ENCODE data around the gene CDK2AP2.

Gene CDK2AP2

DNA sequence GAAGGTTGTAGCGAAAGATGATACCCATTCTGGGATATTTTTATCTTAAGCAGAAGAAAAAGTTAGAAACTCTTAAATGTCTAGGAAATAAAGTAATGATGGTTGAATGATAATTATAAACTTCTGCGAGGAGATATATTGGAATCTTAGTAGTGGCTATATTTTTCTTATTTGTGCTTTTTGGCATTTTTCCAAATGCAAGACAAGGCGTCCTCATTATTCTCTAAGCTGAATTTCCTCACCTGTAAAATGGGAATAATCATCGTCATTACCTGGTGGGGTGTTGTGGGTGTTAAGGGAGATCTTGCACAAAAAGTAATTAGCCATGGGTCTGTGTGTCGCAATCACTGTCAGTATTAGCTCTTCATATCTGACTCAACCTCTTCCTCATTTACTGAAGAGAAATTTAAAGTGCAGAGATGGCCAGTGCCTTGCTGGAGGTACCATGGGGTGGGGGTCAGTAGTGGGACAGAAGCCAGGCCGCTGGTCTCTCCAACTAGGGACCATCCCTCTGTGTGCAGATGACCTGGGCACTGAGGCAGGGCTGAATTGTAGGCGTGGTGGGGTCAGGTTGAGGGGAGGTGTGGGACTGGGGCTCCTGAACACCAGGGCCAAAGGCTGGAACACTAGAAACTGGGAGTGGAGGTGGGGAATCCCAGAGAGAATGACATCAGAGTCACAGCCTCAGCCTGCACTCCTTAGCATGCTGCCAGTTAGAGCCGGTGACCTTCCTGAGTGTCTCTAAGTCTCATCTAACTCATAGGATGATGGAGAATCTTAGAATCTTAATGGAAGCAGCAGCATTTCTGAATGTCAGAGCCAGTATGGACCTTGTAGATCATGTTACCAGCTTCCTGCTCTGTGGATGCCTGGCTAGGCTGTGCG lies 6.9 kb downstream of the CDK2AP2 start:
- H3K79me2 ChIP-seq (ENCODE audit: control insufficient read depth, low read length), result peaks cover 32% of the 10 kb centered on the region
- TF ChIP-seq, protein P1, sequence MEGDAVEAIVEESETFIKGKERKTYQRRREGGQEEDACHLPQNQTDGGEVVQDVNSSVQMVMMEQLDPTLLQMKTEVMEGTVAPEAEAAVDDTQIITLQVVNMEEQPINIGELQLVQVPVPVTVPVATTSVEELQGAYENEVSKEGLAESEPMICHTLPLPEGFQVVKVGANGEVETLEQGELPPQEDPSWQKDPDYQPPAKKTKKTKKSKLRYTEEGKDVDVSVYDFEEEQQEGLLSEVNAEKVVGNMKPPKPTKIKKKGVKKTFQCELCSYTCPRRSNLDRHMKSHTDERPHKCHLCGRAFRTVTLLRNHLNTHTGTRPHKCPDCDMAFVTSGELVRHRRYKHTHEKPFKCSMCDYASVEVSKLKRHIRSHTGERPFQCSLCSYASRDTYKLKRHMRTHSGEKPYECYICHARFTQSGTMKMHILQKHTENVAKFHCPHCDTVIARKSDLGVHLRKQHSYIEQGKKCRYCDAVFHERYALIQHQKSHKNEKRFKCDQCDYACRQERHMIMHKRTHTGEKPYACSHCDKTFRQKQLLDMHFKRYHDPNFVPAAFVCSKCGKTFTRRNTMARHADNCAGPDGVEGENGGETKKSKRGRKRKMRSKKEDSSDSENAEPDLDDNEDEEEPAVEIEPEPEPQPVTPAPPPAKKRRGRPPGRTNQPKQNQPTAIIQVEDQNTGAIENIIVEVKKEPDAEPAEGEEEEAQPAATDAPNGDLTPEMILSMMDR (IDR thresholded peaks at IDR 0.05; ENCODE audit: low read depth, low read length, poor library complexity, severe bottlenecking), result no peak
- TF ChIP-seq EZH2phosphoT487 (IDR thresholded peaks at IDR 0.05; ENCODE audit: borderline replicate concordance, low read length), result no peak
- H3K27me3 ChIP-seq (ENCODE audit: control insufficient read depth, low read length), result no peaks in the 10 kb centered on the region
- no peak overlapping the region for H3K4me3 ChIP-seq (ENCODE audit: low read length)
- H3K9me2 ChIP-seq (replicated peaks; ENCODE audit: control insufficient read depth, low read length), result no peaks in the 10 kb centered on the region
- H3K36me3 ChIP-seq (ENCODE audit: control insufficient read depth, low read length), result peaks cover 54% of the 10 kb centered on the region
- H3K27ac ChIP-seq (ENCODE audit: low read depth, low read length), result no peak overlapping the region
- peaks cover 17% of the 10 kb centered on the region for H3K4me1 ChIP-seq (ENCODE audit: control insufficient read depth, low read length)
- no peaks in the 10 kb centered on the region for H3F3A ChIP-seq (ENCODE audit: control insufficient read depth, insufficient read depth)
- H3K9me3 ChIP-seq (ENCODE audit: control insufficient read depth, insufficient read depth, low read length), result no peaks in the 10 kb centered on the region
- H3K4me2 ChIP-seq (ENCODE audit: low read length), result no peak overlapping the region
- peaks cover 6% of the 10 kb centered on the region; the same call in 1 of the 2 replicates for H4K20me1 ChIP-seq (ENCODE audit: control insufficient read depth, insufficient read depth, low read depth, low read length)

DNA sequence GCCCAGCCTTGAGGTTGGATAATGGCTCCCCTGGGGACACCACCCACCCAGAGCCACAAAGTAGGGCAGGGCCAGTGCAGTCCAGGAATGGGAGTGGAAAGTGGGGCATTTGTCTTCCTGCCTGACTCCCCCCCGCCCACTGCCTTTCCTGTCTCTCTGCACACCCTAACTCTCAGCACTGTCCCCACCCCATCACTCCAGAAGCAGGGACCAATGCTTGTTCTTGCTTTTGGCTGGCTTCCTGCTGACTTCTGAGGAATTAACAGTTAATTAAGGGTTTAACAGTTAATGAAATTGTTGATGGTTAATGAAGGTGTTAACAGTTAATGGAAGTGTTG lies 7.5 kb downstream of the CDK2AP2 start:
- no peaks in the 10 kb centered on the region for H3K27me3 ChIP-seq (ENCODE audit: control insufficient read depth, low read length)
- no peak for TF ChIP-seq EZH2phosphoT487 (IDR thresholded peaks at IDR 0.05; ENCODE audit: borderline replicate concordance, low read length)
- TF ChIP-seq, protein P1 (IDR thresholded peaks at IDR 0.05; ENCODE audit: low read depth, low read length, poor library complexity, severe bottlenecking), result no peak
- H3K9me3 ChIP-seq (ENCODE audit: control insufficient read depth, insufficient read depth, low read length), result no peaks in the 10 kb centered on the region
- H3K4me1 ChIP-seq (ENCODE audit: control insufficient read depth, low read length), result peaks cover 10% of the 10 kb centered on the region
- no peak overlapping the region for H3K4me3 ChIP-seq (ENCODE audit: low read length)
- H3K27ac ChIP-seq (ENCODE audit: low read depth, low read length), result no peak overlapping the region
- H3K79me2 ChIP-seq (ENCODE audit: control insufficient read depth, low read length), result peaks cover 26% of the 10 kb centered on the region
- peaks cover 59% of the 10 kb centered on the region for H3K36me3 ChIP-seq (ENCODE audit: control insufficient read depth, low read length)
- no peaks in the 10 kb centered on the region for H3K9me2 ChIP-seq (replicated peaks; ENCODE audit: control insufficient read depth, low read length)
- peaks cover 6% of the 10 kb centered on the region; the same call in 1 of the 2 replicates for H4K20me1 ChIP-seq (ENCODE audit: control insufficient read depth, insufficient read depth, low read depth, low read length)
- H3K4me2 ChIP-seq (ENCODE audit: low read length), result no peak overlapping the region
- no peaks in the 10 kb centered on the region for H3F3A ChIP-seq (ENCODE audit: control insufficient read depth, insufficient read depth)

DNA sequence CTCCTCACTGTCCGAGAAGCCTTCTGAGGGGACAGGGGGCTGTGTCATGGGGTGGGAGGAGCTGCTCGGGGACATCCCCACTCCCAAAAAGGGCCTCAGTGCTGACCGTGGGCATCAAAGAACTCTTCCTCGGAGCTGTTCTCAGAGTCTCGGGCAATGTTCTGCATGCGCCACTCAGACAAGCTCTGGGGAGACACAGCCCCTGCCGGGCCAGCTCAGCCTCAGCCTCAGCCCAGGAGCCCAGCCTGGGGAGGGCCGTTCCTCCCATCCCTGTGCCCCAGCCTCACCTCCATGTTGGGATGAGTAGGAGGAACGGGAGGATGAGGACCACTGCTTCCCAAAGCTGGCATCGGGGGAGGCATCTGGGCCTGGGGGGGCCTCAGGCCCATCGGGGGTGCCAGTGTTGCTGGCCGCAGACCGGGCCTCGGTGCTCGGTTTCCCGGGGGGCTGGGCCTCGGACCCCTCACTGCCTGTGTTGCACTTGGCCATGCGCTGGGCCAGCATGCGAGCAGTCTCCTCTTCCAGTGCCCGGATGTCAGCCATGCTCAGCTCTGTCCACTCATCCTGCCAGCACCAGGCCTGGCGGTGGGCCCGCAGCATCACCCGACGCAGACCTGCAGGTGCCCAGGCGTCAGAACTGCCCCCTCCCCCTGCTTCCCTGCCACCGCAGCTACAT lies 8.0 kb downstream of the CDK2AP2 start:
- H3K27me3 ChIP-seq (ENCODE audit: control insufficient read depth, low read length), result no peaks in the 10 kb centered on the region
- peaks cover 64% of the 10 kb centered on the region for H3K36me3 ChIP-seq (ENCODE audit: control insufficient read depth, low read length)
- no peaks in the 10 kb centered on the region for H3F3A ChIP-seq (ENCODE audit: control insufficient read depth, insufficient read depth)
- H3K27ac ChIP-seq (ENCODE audit: low read depth, low read length), result no peak overlapping the region
- peaks cover 23% of the 10 kb centered on the region for H3K79me2 ChIP-seq (ENCODE audit: control insufficient read depth, low read length)
- H3K9me2 ChIP-seq (replicated peaks; ENCODE audit: control insufficient read depth, low read length), result no peaks in the 10 kb centered on the region
- H3K4me2 ChIP-seq (ENCODE audit: low read length), result no peak overlapping the region
- no peaks in the 10 kb centered on the region for H3K9me3 ChIP-seq (ENCODE audit: control insufficient read depth, insufficient read depth, low read length)
- no peak overlapping the region for H3K4me3 ChIP-seq (ENCODE audit: low read length)
- H4K20me1 ChIP-seq (ENCODE audit: control insufficient read depth, insufficient read depth, low read depth, low read length), result peaks cover 6% of the 10 kb centered on the region; the same call in 1 of the 2 replicates
- TF ChIP-seq, protein P1 (IDR thresholded peaks at IDR 0.05; ENCODE audit: low read depth, low read length, poor library complexity, severe bottlenecking), result no peak
- TF ChIP-seq EZH2phosphoT487 (IDR thresholded peaks at IDR 0.05; ENCODE audit: borderline replicate concordance, low read length), result no peak
- peaks cover 8% of the 10 kb centered on the region for H3K4me1 ChIP-seq (ENCODE audit: control insufficient read depth, low read length)
